Upper lobe of left lung (tissue), 6 donors: ENCODE results near the gene TNFRSF12A. TPM values are rescaled to one million over a fixed set of nuclear protein-coding genes. Genes with fewer than 3 reads are reported as not detected.

ENCODE experiments used
- ATAC-seq, 2 donors: fragments of 200-7000 bp; cut with Tn5 transposase; one replicate each; pipeline ENCODE4 v1.9.1; 2022; ENCODE audit warnings: mild to moderate bottlenecking in 2 of 2, moderate library complexity in 2 of 2; ENCODE audit not compliant: low FRiP score in 2 of 2
- DNase-seq, 2 donors: peaks; one replicate each; pipeline ENCODE4 v3.0.0-alpha.2; 2019 to 2020
- H3K27ac ChIP-seq, 4 donors: fragments of 200-600 bp; sonication (generic); one replicate each; pipeline ENCODE4 v1.5.1; 2016 to 2019
- H3K27me3 ChIP-seq, 4 donors: fragments of 200-600 bp; sonication (generic); one replicate each; pipeline ENCODE4 v1.5.1; 2017 to 2019
- H3K36me3 ChIP-seq, 4 donors: fragments of 200-600 bp; sonication (generic); one replicate each; pipeline ENCODE4 v1.5.1; 2016 to 2019
- H3K4me1 ChIP-seq, 4 donors: fragments of 200-600 bp; sonication (generic); one replicate each; pipeline ENCODE4 v1.5.1; 2018 to 2019
- H3K4me3 ChIP-seq, 4 donors: fragments of 200-600 bp; sonication (generic); one replicate each; pipeline ENCODE4 v1.5.1; 2017 to 2019; ENCODE audit warnings: mild to moderate bottlenecking in 2 of 4, moderate library complexity in 1 of 4
- H3K9me3 ChIP-seq, 4 donors: fragments of 200-600 bp; sonication (generic); one replicate each; pipeline ENCODE4 v1.5.1; 2018 to 2019
- CTCF ChIP-seq, 6 experiments: fragments of 450-650 bp in 4 of 6; fragments of 200-600 bp in 2 of 6; sonication (generic) in 2 of 6; IDR thresholded peaks; one replicate each; pipeline ENCODE4 v1.5.1; 2016 to 2019; ENCODE audit warnings: antibody characterized with exemption in 6 of 6
- EP300 ChIP-seq, 4 donors: sonication (generic); formaldehyde crosslinking; IDR thresholded peaks; one replicate each; pipeline ENCODE4 v1.5.1; 2017; ENCODE audit warnings: antibody characterized with exemption in 4 of 4, control low read depth in 2 of 4
- POLR2A ChIP-seq, 4 donors: fragments of 450-650 bp; IDR thresholded peaks; one replicate each; pipeline ENCODE4 v1.5.1; 2016 to 2017; ENCODE audit warnings: antibody characterized with exemption in 4 of 4, mild to moderate bottlenecking in 2 of 4
- POLR2AphosphoS5 ChIP-seq, 2 donors: sonication (generic); formaldehyde crosslinking; IDR thresholded peaks; one replicate each; pipeline ENCODE4 v1.5.1; 2017; ENCODE audit warnings: antibody characterized with exemption in 2 of 2
- WGBS, 2 donors: methylation state at CpG; one replicate each; pipeline ENCODE4 v1.1.5; 2017 to 2018; 5-methylcytosine and 5-hydroxymethylcytosine counted together
- total RNA-seq, 6 donors: library from RNA; depleted of rRNA in 4 of 6; stranded (reverse); fragments of >200 nt in 4 of 6; gene quantifications; one replicate each; pipeline versions ENCODE4 v1.1.0 to v1.2.1, GENCODE V29; 2016 to 2021
- donor health status: DM: no; HTN: no; CAD: no; lungs with moderate emphysema.
- donor health status: DM: no; HTN: yes; CAD: no; lungs with severe emphysema.

Gene TNFRSF12A
- total RNA-seq, 6 donors from 2014 or later = 37.7 to 431 (median 76.5) TPM

DNA sequence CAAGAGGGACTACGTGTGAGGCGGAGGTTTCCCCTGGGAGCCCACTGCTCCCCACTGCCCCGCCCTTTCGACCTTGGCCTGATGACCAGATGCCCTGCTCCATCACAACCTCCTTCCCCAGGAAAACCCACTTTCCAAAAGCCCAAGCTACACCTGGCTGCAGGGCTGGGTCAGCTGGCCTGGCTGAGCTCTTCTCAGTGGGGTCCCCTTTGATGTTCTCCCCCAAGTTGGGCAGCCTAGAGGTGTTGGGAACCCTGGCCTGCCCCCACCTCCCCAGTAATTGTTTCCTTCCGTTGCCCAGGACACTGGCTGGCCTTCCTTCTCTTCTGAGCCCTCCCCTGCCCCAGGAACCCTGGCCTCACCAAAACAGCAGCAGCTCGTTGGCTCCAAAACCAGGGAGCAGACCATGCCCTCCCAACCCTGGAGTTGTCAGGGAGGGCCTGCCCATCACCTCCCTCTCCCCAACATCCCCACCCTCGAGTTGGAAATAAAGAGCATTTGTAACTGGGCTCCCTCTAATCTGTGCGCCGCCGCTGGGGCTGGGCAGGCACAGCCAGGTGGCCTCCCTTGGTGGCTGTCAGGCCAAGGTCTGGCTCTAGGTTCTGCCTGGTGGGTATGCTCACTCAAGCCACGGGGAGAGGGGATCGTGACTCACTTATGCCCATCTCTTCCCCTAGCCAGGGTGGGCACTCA is 6.0 kb upstream of the TNFRSF12A start:
- Histone ChIP-seq H3K27ac (no peak overlapping the region), H3K27me3 (peaks cover 0 to 10% (median 3%) of the 10 kb centered on the region in 4 donors), H3K4me1 (peaks cover 8 to 36% (median 24%) of the 10 kb centered on the region in 4 donors), H3K9me3 (no peaks in the 10 kb centered on the region), H3K4me3 (no peak overlapping the region), H3K36me3 (no peaks in the 10 kb centered on the region)
- no peak for TF ChIP-seq EP300 (IDR thresholded peaks at IDR 0.05)
- no peak for TF ChIP-seq POLR2A (IDR thresholded peaks at IDR 0.05)
- TF ChIP-seq CTCF (IDR thresholded peaks at IDR 0.05) = no peak
- TF ChIP-seq POLR2AphosphoS5 (IDR thresholded peaks at IDR 0.05) = no peak
- DNase-seq (no peak), ATAC-seq (no peak)
- WGBS, 2 donors = 43 to 67% methylated on average over 8 to 11 of the region's 12 CpGs

DNA sequence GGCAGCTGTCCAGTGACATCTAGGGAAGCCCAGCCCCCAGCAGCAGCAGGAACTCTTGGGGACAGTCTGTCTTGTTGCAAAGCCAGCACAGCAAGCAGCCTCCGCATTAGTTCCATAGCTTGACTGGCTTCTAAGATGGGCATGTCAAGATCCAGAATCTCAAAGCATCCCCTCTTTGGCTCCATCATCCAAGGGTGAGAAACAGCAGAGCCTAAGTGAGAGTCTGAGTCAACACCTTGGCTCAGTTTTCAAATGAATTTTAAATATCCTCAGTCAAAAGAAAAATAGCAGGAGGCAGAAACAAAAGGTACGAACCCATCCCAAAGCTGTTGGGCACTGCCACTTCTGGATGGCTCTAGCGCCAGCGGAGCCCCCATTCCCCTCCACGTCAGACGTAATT is 5.2 kb upstream of the TNFRSF12A start:
- ATAC-seq = no peak
- peaks cover 0 to 10% (median 3%) of the 10 kb centered on the region in 4 donors for H3K27me3 ChIP-seq

DNA sequence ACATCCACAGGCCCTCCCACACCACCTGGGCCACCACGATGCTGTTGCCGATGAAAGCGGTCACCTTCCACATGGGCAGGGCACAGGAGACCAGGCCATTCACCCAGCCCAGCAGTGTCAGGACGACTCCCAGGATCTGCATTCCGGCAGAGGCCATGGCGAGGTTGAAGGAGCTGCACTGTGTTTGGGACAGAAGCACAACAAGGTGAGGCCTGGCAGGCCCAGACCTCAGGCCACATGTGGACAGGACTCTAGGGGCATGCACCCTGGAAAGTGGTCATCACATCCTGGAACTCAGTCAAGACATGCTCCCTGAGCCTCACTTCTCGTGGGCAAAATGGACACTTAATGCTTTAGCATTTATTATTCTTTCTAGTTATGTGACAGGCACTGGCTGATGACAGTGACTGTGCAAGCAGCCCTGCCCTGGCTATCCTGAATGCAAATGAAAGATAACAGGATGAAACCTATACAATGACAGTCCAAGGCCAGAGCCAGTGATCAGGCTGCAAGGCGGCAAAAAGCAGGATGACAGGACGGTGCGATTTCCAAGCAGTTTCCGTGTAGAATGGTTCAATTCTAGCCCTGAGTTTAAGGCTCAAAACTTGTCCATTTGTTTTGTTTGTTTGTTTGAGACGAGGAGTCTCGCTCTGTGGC is 4.2 kb upstream of the TNFRSF12A start:
- TF ChIP-seq CTCF (IDR thresholded peaks at IDR 0.05) (no peak), EP300 (IDR thresholded peaks at IDR 0.05) (no peak), POLR2AphosphoS5 (IDR thresholded peaks at IDR 0.05) (no peak), POLR2A (IDR thresholded peaks at IDR 0.05) (no peak)
- no peaks in the 10 kb centered on the region for H3K36me3 ChIP-seq
- ATAC-seq (no peak), DNase-seq (no peak)
- 68 to 88% methylated on average over 7 to 10 of the region's 13 CpGs for WGBS, 2 donors
- peaks cover 0 to 10% (median 3%) of the 10 kb centered on the region in 4 donors for H3K27me3 ChIP-seq
- H3K4me1 ChIP-seq = peaks cover 16 to 35% (median 27%) of the 10 kb centered on the region in 4 donors
- H3K4me3 ChIP-seq = no peak overlapping the region
- no peaks in the 10 kb centered on the region for H3K9me3 ChIP-seq
- H3K27ac ChIP-seq = no peak overlapping the region

More for the DNA sequence above, 5.2 kb upstream of the TNFRSF12A start:
- peaks cover 15 to 36% (median 26%) of the 10 kb centered on the region in 4 donors for H3K4me1 ChIP-seq
- no peak overlapping the region for H3K4me3 ChIP-seq
- H3K9me3 ChIP-seq = no peaks in the 10 kb centered on the region
- no peak overlapping the region for H3K27ac ChIP-seq
- no peaks in the 10 kb centered on the region for H3K36me3 ChIP-seq
- no peak for DNase-seq
- WGBS, 2 donors = 82 to 91% methylated on average over 5 to 6 of the region's 6 CpGs
- TF ChIP-seq POLR2AphosphoS5 (IDR thresholded peaks at IDR 0.05) = no peak
- no peak for TF ChIP-seq EP300 (IDR thresholded peaks at IDR 0.05)
- TF ChIP-seq CTCF (IDR thresholded peaks at IDR 0.05) = no peak
- TF ChIP-seq POLR2A (IDR thresholded peaks at IDR 0.05) = no peak

- H3K4me3 ChIP-seq = no peak overlapping the region
- H3K36me3 ChIP-seq = peaks cover 0 to 5% (median 0%) of the 10 kb centered on the region in 4 donors
- DNase-seq (no peak), ATAC-seq (no peak)
- no peak for TF ChIP-seq EP300 (IDR thresholded peaks at IDR 0.05)
- TF ChIP-seq POLR2A (IDR thresholded peaks at IDR 0.05) = no peak
- TF ChIP-seq POLR2AphosphoS5 (IDR thresholded peaks at IDR 0.05) = no peak
- H3K27me3 ChIP-seq = peaks cover 0 to 10% (median 3%) of the 10 kb centered on the region in 4 donors
- H3K4me1 ChIP-seq = peaks cover 26 to 43% (median 36%) of the 10 kb centered on the region in 4 donors
- WGBS, 2 donors = 61 to 86% methylated on average over 6 to 13 of the region's 20 CpGs
- no peaks in the 10 kb centered on the region for H3K9me3 ChIP-seq
- no peak overlapping the region for H3K27ac ChIP-seq
These were observed 2.8 kb upstream of the TNFRSF12A start for GRCh38 chr16:3017344-3017743.

DNA sequence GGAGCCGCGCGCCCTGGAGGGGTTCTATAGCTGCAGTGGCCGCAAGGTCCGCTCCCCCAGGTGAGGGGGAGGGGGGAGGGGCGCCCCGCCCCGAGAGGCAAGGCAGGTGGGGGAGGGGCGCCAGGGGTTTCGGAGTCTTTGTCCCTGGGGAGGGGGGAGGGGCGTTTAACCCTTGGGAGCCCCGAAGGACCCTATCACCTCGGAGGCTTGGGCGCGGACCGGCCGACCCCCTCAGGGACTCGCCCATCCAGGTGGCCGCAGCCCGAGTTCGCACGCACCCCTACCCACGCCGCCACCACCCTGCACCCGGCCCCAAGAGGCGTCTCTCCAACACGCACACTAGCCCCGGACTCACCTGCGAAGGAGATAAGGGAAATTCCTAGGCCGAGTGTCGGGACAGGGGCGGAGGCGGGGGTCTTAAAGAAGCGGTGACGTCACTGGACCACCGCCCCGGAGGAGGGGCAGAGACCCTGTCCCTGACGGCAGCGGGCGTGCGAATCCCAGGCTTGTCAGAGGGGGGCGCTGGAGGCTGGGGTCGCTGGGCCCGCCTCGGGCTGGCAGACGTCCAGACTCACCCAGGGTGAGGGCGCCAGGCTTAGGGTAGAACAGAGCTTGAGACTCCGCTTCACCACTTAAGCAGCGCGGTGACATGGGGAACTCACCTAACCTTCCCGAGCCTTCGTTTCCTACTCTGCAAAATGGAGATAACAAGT is 2.2 kb upstream of the TNFRSF12A start, which contains the start of gene CLDN6:
TSS of gene CLDN6 (minus strand) at position 390 of the 713 bp plus-strand sequence. CDS start 2,162 bp downstream, outside the sequence.
- H3K4me1 ChIP-seq = peaks cover 32 to 49% (median 40%) of the 10 kb centered on the region in 4 donors

More for the DNA sequence above, 2.2 kb upstream of the TNFRSF12A start, which contains the start of gene CLDN6:
- DNase-seq (no peak), ATAC-seq (no peak)
- H3K27ac ChIP-seq = no peak within 1 kb of the TSS
- no peak within 1 kb of the TSS for H3K4me3 ChIP-seq
- no peaks in the 10 kb centered on the region for H3K9me3 ChIP-seq
- peaks cover 0 to 5% (median 0%) of the 10 kb centered on the region in 4 donors for H3K36me3 ChIP-seq
- WGBS, 2 donors = 19 to 20% methylated on average over 13 to 15 of the region's 52 CpGs
- peaks cover 0 to 10% (median 3%) of the 10 kb centered on the region in 4 donors for H3K27me3 ChIP-seq
- TF ChIP-seq POLR2AphosphoS5 (IDR thresholded peaks at IDR 0.05) (no peak), CTCF (IDR thresholded peaks at IDR 0.05) (peak in 1 of 6 experiments; percentile 40)
